NB4 (cell line): ENCODE data around the gene NUP107.

ENCODE experiments used
- DNase-seq: peaks from one replicate; pipeline ENCODE4 v3.0.0; 2010; ENCODE audit warnings: low read depth
- H3K4me3 ChIP-seq: one replicate; pipeline ENCODE4 v1.5.1; 2011; ENCODE audit warnings: mild to moderate bottlenecking, low read depth, low read length, moderate library complexity
- CTCF ChIP-seq: IDR thresholded peaks from one replicate; pipeline ENCODE4 v1.5.1; 2012; ENCODE audit warnings: low read depth, low read length
- MAX ChIP-seq: IDR thresholded peaks from 2 replicates; pipeline ENCODE4 v1.6.1; 2011; ENCODE audit warnings: low read depth, low read length
- MYC ChIP-seq: IDR thresholded peaks from 2 replicates; pipeline ENCODE4 v1.6.1; 2011; ENCODE audit warnings: low read depth, low read length
- POLR2A ChIP-seq: IDR thresholded peaks from 2 replicates; pipeline ENCODE4 v1.6.1; 2011; ENCODE audit warnings: mild to moderate bottlenecking; ENCODE audit not compliant: insufficient read length; ENCODE audit errors: extremely low read depth

The NUP107 gene

GRCh38 chr12:68745904-68746571 is 59.3 kb downstream of the NUP107 start, which contains the start of gene SLC35E3:
Gene SLC35E3 (plus strand): TSS chr12:68746176. CDS start chr12:68746378, 202 bp downstream.
- H3K4me3 ChIP-seq, result peak within 1 kb of the TSS; percentile 84
- peak; percentile 98 for DNase-seq
- TF ChIP-seq MYC, result peak; percentile 86
- no peak for TF ChIP-seq CTCF
- TF ChIP-seq POLR2A, result peak; percentile 62
- TF ChIP-seq MAX, result peak; percentile 98

GRCh38 chr12:68746572-68747180 is 59.9 kb downstream of the NUP107 start:
- peak; percentile 76 for DNase-seq
- peak overlapping the region; percentile 84 for H3K4me3 ChIP-seq
- peak; percentile 35 for TF ChIP-seq MAX
- no peak for TF ChIP-seq POLR2A
- TF ChIP-seq MYC, result peak; percentile 24; the same call in 1 of the 2 replicates

- no peak for TF ChIP-seq MYC
- TF ChIP-seq POLR2A, result no peak
- TF ChIP-seq MAX, result no peak
- TF ChIP-seq CTCF, result no peak
- H3K4me3 ChIP-seq, result no peak overlapping the region
- DNase-seq, result peak; percentile 18
These were observed 62.7 kb downstream of the NUP107 start for GRCh38 chr12:68749443-68749842.

GRCh38 chr12:68749861-68750260 is 63.1 kb downstream of the NUP107 start:
- TF ChIP-seq MAX (no peak), CTCF (no peak), POLR2A (no peak), MYC (no peak)
- DNase-seq, result no peak
- H3K4me3 ChIP-seq, result no peak overlapping the region

GRCh38 chr12:68750506-68750905 is 63.7 kb downstream of the NUP107 start:
- no peak overlapping the region for H3K4me3 ChIP-seq
- no peak for DNase-seq
- no peak for TF ChIP-seq MYC
- no peak for TF ChIP-seq MAX
- TF ChIP-seq POLR2A, result no peak
- no peak for TF ChIP-seq CTCF

- DNase-seq, result no peak
- no peak for TF ChIP-seq POLR2A
- no peak for TF ChIP-seq MYC
- no peak for TF ChIP-seq MAX
- no peak for TF ChIP-seq CTCF
- no peak overlapping the region for H3K4me3 ChIP-seq
These were observed 68.9 kb downstream of the NUP107 start for GRCh38 chr12:68755536-68756243.
